H1 (cell line): ENCODE data around the gene CYP27B1. TPM values are rescaled to one million over a fixed set of nuclear protein-coding genes. Genes with fewer than 3 reads are reported as not detected.

Experiments used
- CTCF ChIA-PET: fragments of 300-600 bp; sonication (Branson Sonifier 250); formaldehyde crosslinking; loops from one replicate; lab custom pipeline; 2021; ENCODE audit not compliant: partially characterized antibody; lab: Charles Lee
- POLR2A ChIA-PET: fragments of 300-600 bp; sonication (Branson Sonifier 250); formaldehyde crosslinking; loops from one replicate; lab custom pipeline; 2021; ENCODE audit warnings: inconsistent platforms; ENCODE audit not compliant: partially characterized antibody; lab: Charles Lee
- DNase-seq, 2 experiments: peaks; one replicate each; pipeline versions ENCODE4 v3.0.0 to v3.0.0-alpha.2; 2010 to 2022; ENCODE audit warnings: low spot score in 2 of 2, low read depth in 1 of 2, mixed read lengths in 1 of 2
- FAIRE-seq: peaks from 2 replicates; lab custom pipeline; 2011; peaks lifted over from hg19 to GRCh38; lab: Jason Lieb, UNC
- H2AFZ ChIP-seq: 2 replicates; pipeline ENCODE4 v1.8.1; 2012; ENCODE audit warnings: low read length, inconsistent platforms
- H2AK5ac ChIP-seq: 2 replicates; pipeline ENCODE4 v1.6.1; 2013; ENCODE audit warnings: low read depth, low read length
- H2BK120ac ChIP-seq: replicated peaks from 2 replicates; pipeline ENCODE3; 2013; ENCODE audit warnings: low read depth, low read length, inconsistent platforms
- H2BK12ac ChIP-seq: 2 replicates; pipeline ENCODE4 v1.6.1; 2013; ENCODE audit warnings: low read depth, low read length
- H2BK15ac ChIP-seq: 2 replicates; pipeline ENCODE4 v1.6.1; 2013; ENCODE audit warnings: low read length
- H2BK20ac ChIP-seq: 2 replicates; pipeline ENCODE4 v1.6.1; 2013; ENCODE audit warnings: low read length
- H2BK5ac ChIP-seq: 2 replicates; pipeline ENCODE4 v1.6.1; 2013; ENCODE audit warnings: low read depth, low read length
- H3K14ac ChIP-seq: 2 replicates; pipeline ENCODE4 v1.6.1; 2013; ENCODE audit warnings: inconsistent platforms; ENCODE audit not compliant: insufficient read length
- H3K18ac ChIP-seq: 2 replicates; pipeline ENCODE4 v1.6.1; 2013; ENCODE audit warnings: low read length; ENCODE audit errors: extremely low read depth
- H3K23ac ChIP-seq: 2 replicates; pipeline ENCODE4 v1.6.1; 2013; ENCODE audit warnings: inconsistent platforms; ENCODE audit not compliant: insufficient read length
- H3K23me2 ChIP-seq: 2 replicates; pipeline ENCODE4 v1.6.1; 2013; ENCODE audit warnings: low read depth, low read length
- H3K27ac ChIP-seq: 2 replicates; pipeline ENCODE4 v1.6.1; 2011; ENCODE audit warnings: low read depth, low read length, inconsistent platforms
- H3K27me3 ChIP-seq, 4 experiments: replicated peaks in 1 of 4; 1 replicate in 1 of 4; 2 replicates in 3 of 4; pipeline versions ENCODE4 v1.6.1 to v1.8.1; 2011 to 2013; ENCODE audit warnings: low read length in 3 of 4, mild to moderate bottlenecking in 3 of 4, inconsistent platforms in 2 of 4, mixed read lengths in 2 of 4, moderate library complexity in 1 of 4; ENCODE audit not compliant: control insufficient read depth in 3 of 4, insufficient read depth in 3 of 4; ENCODE audit errors: extremely low read depth in 1 of 4
- H3K36me3 ChIP-seq, 4 experiments: 2 replicates each; pipeline versions ENCODE4 v1.6.1 to v1.8.1; 2011 to 2013; ENCODE audit warnings: mild to moderate bottlenecking in 4 of 4, low read length in 3 of 4, moderate library complexity in 2 of 4, control low read depth in 1 of 4, inconsistent platforms in 1 of 4; ENCODE audit not compliant: insufficient read depth in 4 of 4, control insufficient read depth in 2 of 4
- H3K4ac ChIP-seq: replicated peaks from 2 replicates; pipeline ENCODE3; 2013; ENCODE audit warnings: low read length, low read depth, mixed read lengths, inconsistent platforms; ENCODE audit not compliant: insufficient read length
- H3K4me1 ChIP-seq, 4 experiments: replicated peaks in 1 of 4; 1 replicate in 1 of 4; 2 replicates in 3 of 4; pipeline versions ENCODE4 v1.6.1 to v1.8.1; 2011 to 2013; ENCODE audit warnings: low read length in 3 of 4, inconsistent platforms in 2 of 4, mixed read lengths in 1 of 4; ENCODE audit not compliant: insufficient read depth in 4 of 4, control insufficient read depth in 3 of 4
- H3K4me2 ChIP-seq, 2 experiments: 2 replicates each; pipeline versions ENCODE4 v1.6.1 to v1.8.1; 2011 to 2013; ENCODE audit warnings: low read depth in 2 of 2, low read length in 2 of 2, control low read depth in 1 of 2, inconsistent platforms in 1 of 2, mild to moderate bottlenecking in 1 of 2; ENCODE audit not compliant: insufficient read depth in 1 of 2
- H3K4me3 ChIP-seq, 4 experiments: fragments of 200-600, 300-600 bp in 1 of 4; sonication (generic), shearing (Covaris generic), sonication (Bioruptor Twin) in 1 of 4; 2 replicates each; pipeline versions ENCODE4 v1.5.1 to v1.8.1; 2011 to 2016; ENCODE audit warnings: low read length in 4 of 4, low read depth in 3 of 4, control low read depth in 2 of 4, inconsistent platforms in 2 of 4, mild to moderate bottlenecking in 2 of 4, mixed read lengths in 1 of 4, moderate library complexity in 1 of 4; ENCODE audit not compliant: insufficient read depth in 2 of 4; ENCODE audit errors: extremely low read depth in 1 of 4
- H3K56ac ChIP-seq: replicated peaks from 2 replicates; pipeline ENCODE3; 2013; ENCODE audit warnings: low read depth, mild to moderate bottlenecking, mixed read lengths, low read length, inconsistent platforms; ENCODE audit not compliant: insufficient read length
- H3K79me1 ChIP-seq: 2 replicates; pipeline ENCODE4 v1.6.1; 2013; ENCODE audit warnings: low read depth, low read length, control low read depth
- H3K79me2 ChIP-seq, 2 experiments: 2 replicates each; pipeline versions ENCODE4 v1.6.1 to v1.8.1; 2012 to 2013; ENCODE audit warnings: low read length in 2 of 2, mild to moderate bottlenecking in 2 of 2, inconsistent platforms in 1 of 2; ENCODE audit not compliant: insufficient read depth in 2 of 2, control insufficient read depth in 1 of 2
- H3K9ac ChIP-seq, 4 experiments: replicated peaks in 1 of 4; 1 replicate in 1 of 4; 2 replicates in 3 of 4; pipeline versions ENCODE4 v1.6.1 to v1.8.1; 2011 to 2013; ENCODE audit warnings: low read depth in 3 of 4, low read length in 3 of 4, control low read depth in 2 of 4, mild to moderate bottlenecking in 2 of 4, moderate library complexity in 2 of 4, inconsistent platforms in 1 of 4; ENCODE audit errors: extremely low read depth in 1 of 4
- H3K9me3 ChIP-seq, 2 experiments: 2 replicates each; pipeline versions ENCODE4 v1.6.1 to v1.8.1; 2012 to 2013; ENCODE audit warnings: mild to moderate bottlenecking in 2 of 2, moderate library complexity in 2 of 2, control low read depth in 1 of 2, inconsistent platforms in 1 of 2, low read depth in 1 of 2, low read length in 1 of 2, mixed read lengths in 1 of 2; ENCODE audit not compliant: insufficient read depth in 2 of 2
- H4K20me1 ChIP-seq, 2 experiments: replicated peaks in 1 of 2; 2 replicates each; pipeline versions ENCODE3 to v1.8.1; 2011 to 2013; ENCODE audit warnings: inconsistent platforms in 2 of 2, low read length in 2 of 2, mild to moderate bottlenecking in 1 of 2; ENCODE audit not compliant: insufficient read depth in 2 of 2, control insufficient read depth in 1 of 2
- H4K5ac ChIP-seq: 2 replicates; pipeline ENCODE4 v1.6.1; 2013; ENCODE audit warnings: low read length, low read depth, mixed read lengths, inconsistent platforms; ENCODE audit not compliant: insufficient read length
- H4K8ac ChIP-seq: 2 replicates; pipeline ENCODE4 v1.8.0; 2013; ENCODE audit warnings: mild to moderate bottlenecking, moderate library complexity, low read length, inconsistent platforms; ENCODE audit not compliant: insufficient read depth; ENCODE audit errors: extremely low read depth
- H4K91ac ChIP-seq: replicated peaks from 2 replicates; pipeline ENCODE3; 2013; ENCODE audit warnings: low read length, mixed read lengths, inconsistent platforms; ENCODE audit not compliant: insufficient read length
- BRCA1 ChIP-seq: IDR thresholded peaks from 2 replicates; pipeline ENCODE4 v1.6.1; 2012; ENCODE audit warnings: low read depth, low read length, improper control_type of control experiment
- CHD2 ChIP-seq: IDR thresholded peaks from 2 replicates; pipeline ENCODE4 v1.6.1; 2012; ENCODE audit warnings: low read length, improper control_type of control experiment
- GTF2F1 ChIP-seq: IDR thresholded peaks from 2 replicates; pipeline ENCODE4 v1.6.1; 2012; ENCODE audit warnings: low read depth, low read length, improper control_type of control experiment, borderline replicate concordance
- HDAC2 ChIP-seq, 2 experiments: fragments of 300-600 bp in 1 of 2; sonication (generic) in 1 of 2; IDR thresholded peaks; 2 replicates each; pipeline ENCODE4 v1.6.1; 2011 to 2012; ENCODE audit warnings: low read depth in 2 of 2, low read length in 2 of 2, mild to moderate bottlenecking in 2 of 2, moderate library complexity in 2 of 2, borderline replicate concordance in 1 of 2, inconsistent platforms in 1 of 2
- JUND ChIP-seq: IDR thresholded peaks from 2 replicates; pipeline ENCODE4 v1.6.1; 2011; ENCODE audit warnings: mild to moderate bottlenecking, improper control_type of control experiment, low read length
- MAFK ChIP-seq: IDR thresholded peaks from 2 replicates; pipeline ENCODE4 v1.6.1; 2012; ENCODE audit warnings: low read depth, mild to moderate bottlenecking, improper control_type of control experiment, low read length
- RAD21 ChIP-seq, 2 experiments: IDR thresholded peaks in 1 of 2; conservative IDR thresholded peaks in 1 of 2; 2 replicates each; pipeline ENCODE4 v1.6.1; 2011; ENCODE audit warnings: low read depth in 2 of 2, low read length in 2 of 2, improper control_type of control experiment in 1 of 2, inconsistent platforms in 1 of 2, mild to moderate bottlenecking in 1 of 2, moderate library complexity in 1 of 2
- SP4 ChIP-seq: IDR thresholded peaks from 2 replicates; pipeline ENCODE4 v1.6.1; 2012; ENCODE audit warnings: low read length, inconsistent platforms
- SUZ12 ChIP-seq: fragments of 200-600 bp; sonication (generic); IDR thresholded peaks from 2 replicates; pipeline ENCODE4 v1.6.1; 2012; ENCODE audit warnings: mild to moderate bottlenecking, inconsistent platforms, low read length, moderate library complexity, mixed read lengths
- TAF7 ChIP-seq: optimal IDR thresholded peaks from 2 replicates; pipeline ENCODE3; 2011; ENCODE audit warnings: low read depth, mild to moderate bottlenecking, inconsistent platforms, low read length, moderate library complexity, borderline replicate concordance
- WGBS, 2 experiments: shearing (Covaris generic) in 1 of 2; methylation state at CpG; one replicate each; pipeline versions ENCODE4 v1.1.6 to v1.1.7; 2013 to 2015; ENCODE audit warnings: low lambda C conversion rate in 2 of 2, mixed read lengths in 2 of 2, inconsistent platforms in 1 of 2, low coverage in 1 of 2, missing lambda C conversion rate in 1 of 2; ENCODE audit not compliant: insufficient replicate concordance in 2 of 2, insufficient coverage in 1 of 2, insufficient read length in 1 of 2; ENCODE audit errors: extremely low coverage in 1 of 2, missing lambda C conversion rate in 1 of 2; 5-methylcytosine and 5-hydroxymethylcytosine counted together
- polyA plus RNA-seq, 7 experiments: library from polyadenylated mRNA; depleted of rRNA in 3 of 7; stranded (reverse) in 5 of 7; unstranded in 2 of 7; fragments of >200 nt in 5 of 7; fragments of 200-250 nt in 2 of 7; gene quantifications; 1 replicate in 5 of 7; 2 replicates in 1 of 7; 4 replicates in 1 of 7; pipeline versions ENCODE4 v1.2.1 to v1.2.3, GENCODE V29; 2011 to 2013; ENCODE audit warnings: missing spikeins in 2 of 7, mixed read lengths in 2 of 7
- total RNA-seq: library from RNA; stranded (reverse); fragmentation: NEBNext Ultra II Directional; extraction: Animal tissue kit (Norgen Biotek cat#: 25700); gene quantifications from 2 replicates; pipeline ENCODE4 v1.2.1, GENCODE V29; 2021
- TF ChIP-seq, protein P1 (sequence below): IDR thresholded peaks from 2 replicates; pipeline ENCODE4 v1.6.1; 2011; ENCODE audit warnings: low read depth, mild to moderate bottlenecking, low read length; ENCODE audit not compliant: insufficient read depth

CYP27B1 gene
- total and polyA plus RNA-seq, 2 of the 8 experiments (the other 6 are each of a cell fraction or from before 2014, with no cell fraction given): 2.9 to 3.3 TPM

DNA sequence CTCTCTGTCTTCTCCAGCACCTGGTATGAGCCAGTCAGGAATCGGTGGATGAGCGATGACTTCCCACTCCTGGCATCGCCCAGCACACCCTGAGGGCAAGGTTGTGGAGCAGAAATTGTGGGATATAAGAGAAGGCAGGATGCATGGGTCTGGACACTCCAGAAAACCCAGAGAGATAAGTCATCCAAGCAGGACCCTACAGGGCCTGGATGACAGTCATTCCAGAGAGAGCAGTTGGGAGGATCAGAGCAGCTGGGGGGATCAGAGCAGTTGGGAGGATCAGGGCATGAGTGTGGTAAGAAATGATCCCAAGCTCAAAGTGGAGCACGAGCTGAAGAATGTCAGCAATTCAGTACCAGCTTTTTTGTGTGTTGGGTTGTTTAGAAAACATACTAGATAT is 32.3 kb downstream of the CYP27B1 start:
- Histone ChIP-seq H3K9ac (no peak overlapping the region), H3K18ac (no peak overlapping the region), H2AFZ (no peak overlapping the region), H4K91ac (no peak overlapping the region), H2BK5ac (no peak overlapping the region), H2BK120ac (no peak overlapping the region), H3K23me2 (peaks cover 2% of the 10 kb centered on the region; the same call in 1 of the 2 replicates), H2BK20ac (no peak overlapping the region), H3K36me3 (peaks cover 0 to 6% (median 0%) of the 10 kb centered on the region in 4 experiments; a peak in 1 of 8 replicates), H3K79me2 (no peaks in the 10 kb centered on the region), H3K4me3 (no peak overlapping the region), H3K4me1 (peaks cover 6 to 27% (median 11%) of the 10 kb centered on the region in 4 experiments; a peak in 6 of 7 replicates), H3K14ac (no peak overlapping the region), H3K79me1 (no peaks in the 10 kb centered on the region), H3K27ac (no peak overlapping the region), H4K5ac (no peak overlapping the region), H2BK15ac (no peak overlapping the region), H3K27me3 (peaks cover 43 to 97% (median 83%) of the 10 kb centered on the region in 4 experiments), H3K9me3 (no peaks in the 10 kb centered on the region; a peak in 1 of 4 replicates), H4K20me1 (peaks cover 0 to 17% of the 10 kb centered on the region in 2 experiments), H3K56ac (no peak overlapping the region), H4K8ac (no peak overlapping the region), H2BK12ac (no peak overlapping the region), H2AK5ac (no peak overlapping the region), H3K4me2 (no peak overlapping the region; a peak in 1 of 4 replicates), H3K23ac (no peak overlapping the region), H3K4ac (no peak overlapping the region)
- ChIA-PET POLR2A (interaction anchor here (1.3 to 5.2 kb wide), 7 partner anchors 10 to 207 kb away, joined by 3 to 59 read pairs (median 4); partner anchors contain the start of genes ARHGEF25, EEF1AKMT3 and METTL1), CTCF (interaction anchor here (0.9 to 11.2 kb wide), 11 partner anchors 11 to 152 kb away, joined by 4 to 149 read pairs (median 8); partner anchors contain the start of gene B4GALNT1)
- 86% methylated on average over 4 of the region's 4 CpGs; no CpG with 5 or more reads in 1 of the 2 experiments for WGBS, 2 experiments
- no peak for DNase-seq
- FAIRE-seq: no peak
- no peak for TF ChIP-seq CHD2
- no peak for TF ChIP-seq RAD21 (IDR thresholded peaks at IDR 0.05 in 1 of 2, conservative IDR thresholded peaks at IDR 0.05 in 1 of 2; ENCODE audit: low read depth in 2 of 2, low read length in 2 of 2)
- TF ChIP-seq GTF2F1: no peak
- TF ChIP-seq HDAC2 (IDR thresholded peaks at IDR 0.05; ENCODE audit: borderline replicate concordance in 1 of 2, low read depth in 2 of 2, low read length in 2 of 2): no peak
- TF ChIP-seq JUND: no peak
- no peak for TF ChIP-seq SUZ12
- TF ChIP-seq MAFK: no peak
- no peak for TF ChIP-seq BRCA1
- TF ChIP-seq, protein P1, sequence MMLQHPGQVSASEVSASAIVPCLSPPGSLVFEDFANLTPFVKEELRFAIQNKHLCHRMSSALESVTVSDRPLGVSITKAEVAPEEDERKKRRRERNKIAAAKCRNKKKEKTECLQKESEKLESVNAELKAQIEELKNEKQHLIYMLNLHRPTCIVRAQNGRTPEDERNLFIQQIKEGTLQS: no peak
- no peak for TF ChIP-seq SP4
- no peak for TF ChIP-seq TAF7
